GM12878 (cell line): ENCODE measurements around the gene SDHC.

Experiments
- ASH2L ChIP-seq: fragments of 300-600, 200-600 bp; sonication (generic); IDR thresholded peaks from 2 replicates; pipeline ENCODE4 v1.6.1; 2017; ENCODE audit warnings: low read depth, mild to moderate bottlenecking, borderline replicate concordance
- CBX5 ChIP-seq: sonication (generic); IDR thresholded peaks from 2 replicates; pipeline ENCODE4 v1.6.1; 2016; ENCODE audit warnings: low read depth, moderate library complexity, mild to moderate bottlenecking, inconsistent platforms
- CHD1 ChIP-seq: IDR thresholded peaks from 2 replicates; pipeline ENCODE4 v1.6.1; 2012; ENCODE audit warnings: low read depth, low read length, improper control_type of control experiment
- CTCF ChIP-seq, 3 experiments: IDR thresholded peaks in 2 of 3; conservative IDR thresholded peaks in 1 of 3; 2 replicates each; pipeline ENCODE4 v1.5.1; 2011; ENCODE audit warnings: low read depth in 3 of 3, low read length in 3 of 3, mild to moderate bottlenecking in 3 of 3, control low read depth in 2 of 3, moderate library complexity in 2 of 3, inconsistent platforms in 1 of 3, mixed read lengths in 1 of 3; ENCODE audit not compliant: control insufficient read depth in 2 of 3, insufficient read depth in 1 of 3; ENCODE audit errors: extremely low read depth in 1 of 3
- EZH2 ChIP-seq: IDR thresholded peaks from 2 replicates; pipeline ENCODE4 v1.6.1; 2012; ENCODE audit warnings: low read depth, mild to moderate bottlenecking, control low read depth, inconsistent platforms, low read length, borderline replicate concordance; ENCODE audit not compliant: control insufficient read depth
- GATAD2B ChIP-seq: fragments of 450-650 bp; conservative IDR thresholded peaks from 2 replicates; pipeline ENCODE4 v1.6.1; 2017; ENCODE audit warnings: low read depth, mild to moderate bottlenecking, moderate library complexity
- KAT2A ChIP-seq: conservative IDR thresholded peaks from 2 replicates; pipeline ENCODE4 v1.6.1; 2011; ENCODE audit warnings: low read depth, low read length; ENCODE audit not compliant: control insufficient read depth
- POLR2A ChIP-seq: IDR thresholded peaks from 2 replicates; pipeline ENCODE4 v1.6.1; 2011; ENCODE audit warnings: low read depth, mild to moderate bottlenecking, low read length
- POLR2AphosphoS5 ChIP-seq: IDR thresholded peaks from 2 replicates; pipeline ENCODE4 v1.6.1; 2011; ENCODE audit warnings: mild to moderate bottlenecking, low read length, inconsistent platforms
- REST ChIP-seq: IDR thresholded peaks from 2 replicates; pipeline ENCODE4 v1.6.1; 2012; ENCODE audit warnings: mild to moderate bottlenecking, low read depth, low read length
- TCF12 ChIP-seq: IDR thresholded peaks from 2 replicates; pipeline ENCODE4 v1.6.1; 2011; ENCODE audit warnings: low read depth, mild to moderate bottlenecking, low read length
- TF ChIP-seq, protein P1 (sequence below): fragments of 150-350 bp; IDR thresholded peaks from 2 replicates; pipeline ENCODE4 v1.6.1; 2016; ENCODE audit warnings: low read depth, low read length

GRCh38 chr1:161267321-161267720 is 46.9 kb upstream of the SDHC start:
- TF ChIP-seq KAT2A (no peak), REST (no peak), TCF12 (no peak), GATAD2B (no peak), CHD1 (no peak), EZH2 (no peak), POLR2AphosphoS5 (no peak), CTCF (IDR thresholded peaks at IDR 0.05 in 2 of 3, conservative IDR thresholded peaks at IDR 0.05 in 1 of 3; ENCODE audit: control insufficient read depth in 2 of 3, extremely low read depth in 1 of 3, insufficient read depth in 1 of 3, low read depth in 3 of 3, low read length in 3 of 3) (no peak), POLR2A (no peak), CBX5 (no peak), ASH2L (no peak)
- TF ChIP-seq, protein P1, sequence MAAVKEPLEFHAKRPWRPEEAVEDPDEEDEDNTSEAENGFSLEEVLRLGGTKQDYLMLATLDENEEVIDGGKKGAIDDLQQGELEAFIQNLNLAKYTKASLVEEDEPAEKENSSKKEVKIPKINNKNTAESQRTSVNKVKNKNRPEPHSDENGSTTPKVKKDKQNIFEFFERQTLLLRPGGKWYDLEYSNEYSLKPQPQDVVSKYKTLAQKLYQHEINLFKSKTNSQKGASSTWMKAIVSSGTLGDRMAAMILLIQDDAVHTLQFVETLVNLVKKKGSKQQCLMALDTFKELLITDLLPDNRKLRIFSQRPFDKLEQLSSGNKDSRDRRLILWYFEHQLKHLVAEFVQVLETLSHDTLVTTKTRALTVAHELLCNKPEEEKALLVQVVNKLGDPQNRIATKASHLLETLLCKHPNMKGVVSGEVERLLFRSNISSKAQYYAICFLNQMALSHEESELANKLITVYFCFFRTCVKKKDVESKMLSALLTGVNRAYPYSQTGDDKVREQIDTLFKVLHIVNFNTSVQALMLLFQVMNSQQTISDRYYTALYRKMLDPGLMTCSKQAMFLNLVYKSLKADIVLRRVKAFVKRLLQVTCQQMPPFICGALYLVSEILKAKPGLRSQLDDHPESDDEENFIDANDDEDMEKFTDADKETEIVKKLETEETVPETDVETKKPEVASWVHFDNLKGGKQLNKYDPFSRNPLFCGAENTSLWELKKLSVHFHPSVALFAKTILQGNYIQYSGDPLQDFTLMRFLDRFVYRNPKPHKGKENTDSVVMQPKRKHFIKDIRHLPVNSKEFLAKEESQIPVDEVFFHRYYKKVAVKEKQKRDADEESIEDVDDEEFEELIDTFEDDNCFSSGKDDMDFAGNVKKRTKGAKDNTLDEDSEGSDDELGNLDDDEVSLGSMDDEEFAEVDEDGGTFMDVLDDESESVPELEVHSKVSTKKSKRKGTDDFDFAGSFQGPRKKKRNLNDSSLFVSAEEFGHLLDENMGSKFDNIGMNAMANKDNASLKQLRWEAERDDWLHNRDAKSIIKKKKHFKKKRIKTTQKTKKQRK, result no peak
